Type B pancreatic cell (in vitro differentiated cells): Measurements from ENCODE around the gene FAM107A. TPM values are rescaled to one million over a fixed set of nuclear protein-coding genes. Genes with fewer than 3 reads are reported as not detected.
A peak's percentile ranks its signal among the peaks of the same experiment; 100 is the strongest.

Experiments
- DNase-seq: peaks from one replicate; pipeline ENCODE4 v3.0.0; 2021; ENCODE audit warnings: mixed read lengths; ENCODE audit not compliant: unreplicated experiment; ENCODE audit errors: extremely low spot score
- H3K27ac Mint-ChIP-seq: 2 replicates; pipeline ENCODE4 v1.8.0; 2021; ENCODE audit warnings: mild to moderate bottlenecking, mixed read lengths
- H3K27me3 Mint-ChIP-seq: 2 replicates; pipeline ENCODE4 v1.8.0; 2021; ENCODE audit warnings: mixed read lengths
- H3K36me3 Mint-ChIP-seq: 2 replicates; pipeline ENCODE4 v1.8.0; 2021; ENCODE audit warnings: mixed read lengths
- H3K4me1 Mint-ChIP-seq: one replicate; pipeline ENCODE4 v1.8.0; 2021; ENCODE audit warnings: mixed read lengths; ENCODE audit not compliant: unreplicated experiment
- H3K4me3 Mint-ChIP-seq: 2 replicates; pipeline ENCODE4 v1.8.0; 2021; ENCODE audit warnings: mild to moderate bottlenecking, mixed read lengths
- H3K9me3 Mint-ChIP-seq: 2 replicates; pipeline ENCODE4 v1.8.0; 2021; ENCODE audit warnings: mixed read lengths
- total RNA-seq: library from RNA; stranded (reverse); gene quantifications from 2 replicates; pipeline ENCODE4 v1.2.1, GENCODE V29; 2021; ENCODE audit warnings: low replicate concordance
- TF ChIP-seq, protein P1 (sequence below): fragments of 200-600 bp; sonication (generic); conservative IDR thresholded peaks from 2 replicates; pipeline ENCODE4 v1.5.0; 2021; ENCODE audit warnings: antibody characterized with exemption, mild to moderate bottlenecking

FAM107A gene
- total RNA-seq, 1 donor from 2014 or later, result 2.9 TPM

DNA sequence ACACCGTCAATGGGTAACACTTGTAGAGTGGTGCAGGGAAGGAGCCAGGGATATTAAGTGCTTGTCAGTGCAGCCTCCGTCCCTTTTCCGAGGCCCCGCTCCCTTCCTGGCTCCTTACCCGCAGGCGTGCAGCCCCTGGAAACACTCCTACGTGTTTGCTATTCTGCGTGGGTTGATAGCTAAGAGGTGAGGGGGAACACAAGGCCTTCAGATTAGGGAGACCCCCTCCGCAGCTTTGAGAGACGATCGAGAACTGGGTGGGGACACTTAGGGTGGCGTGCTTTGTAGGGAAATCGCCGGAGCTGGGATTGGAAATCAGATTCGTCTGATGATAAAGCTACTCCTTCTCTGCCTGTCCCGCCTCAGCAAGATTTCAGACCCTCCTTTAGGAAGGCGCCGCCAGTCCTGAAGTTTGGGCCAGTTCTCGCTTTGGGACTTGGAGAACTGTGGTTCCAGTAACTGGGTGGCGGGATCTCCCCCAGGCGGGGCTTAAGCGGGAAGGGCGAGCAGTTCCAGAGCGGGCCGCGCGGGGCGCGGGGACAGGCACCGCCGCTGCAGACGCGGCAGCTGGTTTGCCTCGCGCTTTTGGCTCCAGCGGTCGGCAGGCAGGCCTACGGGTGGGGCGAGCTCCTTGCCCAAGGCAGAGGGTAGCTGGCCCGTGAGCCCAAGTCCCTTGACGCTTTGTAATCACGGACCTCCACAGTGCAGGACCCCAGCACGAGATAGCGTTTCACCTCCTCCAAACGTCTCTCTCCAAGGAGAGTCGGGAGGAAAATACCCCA lies 8.0 kb upstream of the FAM107A start:
- H3K36me3 Mint-ChIP-seq, result no peaks in the 10 kb centered on the region
- H3K4me3 Mint-ChIP-seq, result peak overlapping the region; percentile 86
- H3K9me3 Mint-ChIP-seq, result peaks cover 3% of the 10 kb centered on the region
- H3K4me1 Mint-ChIP-seq, result peaks cover 36% of the 10 kb centered on the region
- DNase-seq, result peak; percentile 79
- H3K27me3 Mint-ChIP-seq, result peaks cover 61% of the 10 kb centered on the region
- peak overlapping the region; percentile 15 for H3K27ac Mint-ChIP-seq
- TF ChIP-seq, protein P1, sequence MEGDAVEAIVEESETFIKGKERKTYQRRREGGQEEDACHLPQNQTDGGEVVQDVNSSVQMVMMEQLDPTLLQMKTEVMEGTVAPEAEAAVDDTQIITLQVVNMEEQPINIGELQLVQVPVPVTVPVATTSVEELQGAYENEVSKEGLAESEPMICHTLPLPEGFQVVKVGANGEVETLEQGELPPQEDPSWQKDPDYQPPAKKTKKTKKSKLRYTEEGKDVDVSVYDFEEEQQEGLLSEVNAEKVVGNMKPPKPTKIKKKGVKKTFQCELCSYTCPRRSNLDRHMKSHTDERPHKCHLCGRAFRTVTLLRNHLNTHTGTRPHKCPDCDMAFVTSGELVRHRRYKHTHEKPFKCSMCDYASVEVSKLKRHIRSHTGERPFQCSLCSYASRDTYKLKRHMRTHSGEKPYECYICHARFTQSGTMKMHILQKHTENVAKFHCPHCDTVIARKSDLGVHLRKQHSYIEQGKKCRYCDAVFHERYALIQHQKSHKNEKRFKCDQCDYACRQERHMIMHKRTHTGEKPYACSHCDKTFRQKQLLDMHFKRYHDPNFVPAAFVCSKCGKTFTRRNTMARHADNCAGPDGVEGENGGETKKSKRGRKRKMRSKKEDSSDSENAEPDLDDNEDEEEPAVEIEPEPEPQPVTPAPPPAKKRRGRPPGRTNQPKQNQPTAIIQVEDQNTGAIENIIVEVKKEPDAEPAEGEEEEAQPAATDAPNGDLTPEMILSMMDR, result peak; percentile 83

DNA sequence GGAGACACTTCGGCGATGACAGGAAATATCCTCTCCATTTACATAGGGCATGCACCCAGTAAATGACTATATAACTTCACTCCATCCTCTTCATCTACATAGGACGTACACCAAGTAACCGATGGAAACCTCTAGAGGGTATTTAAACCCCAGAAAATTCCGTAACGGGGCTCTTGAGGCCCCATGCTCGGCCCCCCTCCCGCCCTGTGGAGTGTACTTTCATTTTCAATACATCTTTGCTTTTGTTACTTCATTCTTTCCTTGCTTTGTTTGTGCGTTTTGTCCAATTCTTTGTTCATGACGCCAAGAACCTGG lies 7.5 kb upstream of the FAM107A start:
- Mint-ChIP-seq H3K4me3 (peak overlapping the region; percentile 86), H3K4me1 (peaks cover 36% of the 10 kb centered on the region)

DNA sequence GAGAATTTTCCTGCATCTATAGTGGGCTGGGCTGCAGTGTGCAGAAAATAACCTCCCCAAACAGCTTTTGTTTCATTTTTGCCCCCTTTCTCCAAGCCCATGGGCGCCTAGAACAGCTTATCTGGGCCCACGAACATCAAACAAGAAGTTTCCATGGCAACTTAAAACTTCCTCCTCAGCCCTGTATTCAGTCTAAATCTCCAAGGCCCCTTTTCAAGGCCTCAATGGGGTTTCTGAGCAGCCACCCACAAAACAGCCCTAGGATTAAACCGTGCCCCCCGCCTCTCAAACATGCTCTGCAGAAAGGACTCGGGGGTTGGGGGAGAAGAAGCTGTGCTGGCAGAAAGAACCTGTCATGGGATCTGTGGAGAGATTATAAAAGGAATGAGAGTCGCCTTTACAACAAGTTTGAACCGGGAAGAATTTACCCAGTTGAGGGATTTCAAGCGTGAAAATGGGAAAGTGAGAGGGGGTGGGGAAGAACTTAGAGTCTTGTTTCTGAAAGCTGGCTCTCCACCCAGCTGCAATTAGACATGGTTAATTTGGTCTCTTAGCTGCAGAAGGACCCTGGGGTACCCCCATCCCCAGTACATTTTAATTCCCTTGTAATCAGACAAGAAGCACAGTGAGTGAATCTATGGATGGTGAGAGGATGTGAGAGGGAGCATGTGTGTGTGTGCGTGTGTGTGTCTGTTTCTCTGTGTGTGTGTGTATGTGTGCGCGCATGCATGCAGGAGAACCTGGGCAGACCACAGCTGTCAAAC lies 4.3 kb upstream of the FAM107A start:
- DNase-seq, result no peak
- Mint-ChIP-seq H3K27ac (no peak overlapping the region), H3K4me1 (peaks cover 40% of the 10 kb centered on the region), H3K4me3 (peak overlapping the region; percentile 26), H3K27me3 (peaks cover 48% of the 10 kb centered on the region), H3K36me3 (no peaks in the 10 kb centered on the region), H3K9me3 (no peaks in the 10 kb centered on the region)
- TF ChIP-seq, protein P1, result no peak

More for the DNA sequence above, 7.5 kb upstream of the FAM107A start:
- H3K27ac Mint-ChIP-seq, result peak overlapping the region; percentile 15
- peaks cover 3% of the 10 kb centered on the region for H3K9me3 Mint-ChIP-seq
- DNase-seq, result no peak
- H3K36me3 Mint-ChIP-seq, result no peaks in the 10 kb centered on the region
- peaks cover 56% of the 10 kb centered on the region for H3K27me3 Mint-ChIP-seq
- TF ChIP-seq, protein P1, result no peak

DNA sequence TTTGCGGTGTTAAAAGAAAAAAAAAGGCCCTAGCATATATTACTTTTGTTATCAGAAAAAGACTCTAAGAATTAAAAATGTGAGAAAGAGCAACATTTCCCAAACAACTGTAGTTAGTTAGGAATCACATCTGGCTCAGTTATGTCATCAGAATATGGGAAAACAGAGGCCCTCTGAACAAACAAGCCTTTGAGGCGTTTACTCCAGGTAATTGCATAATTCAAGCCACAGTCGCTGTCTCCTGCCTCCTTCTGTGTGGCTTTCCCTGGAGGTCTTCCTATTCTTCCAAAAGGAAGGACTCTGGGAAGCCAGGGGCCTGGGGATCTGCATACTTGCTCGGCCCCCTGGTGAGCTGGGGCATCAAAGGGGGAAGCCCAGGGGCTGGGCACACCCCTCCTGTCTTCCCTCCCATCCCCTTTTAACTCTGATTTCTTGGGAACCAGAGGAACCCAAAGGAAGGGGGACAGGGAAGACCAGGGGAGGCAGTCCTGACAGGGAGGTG lies 3.7 kb upstream of the FAM107A start:
- Mint-ChIP-seq H3K9me3 (no peaks in the 10 kb centered on the region), H3K27me3 (peaks cover 45% of the 10 kb centered on the region), H3K27ac (no peak overlapping the region), H3K4me3 (no peak overlapping the region), H3K36me3 (no peaks in the 10 kb centered on the region), H3K4me1 (peaks cover 35% of the 10 kb centered on the region)
- DNase-seq, result no peak
- TF ChIP-seq, protein P1, result no peak

DNA sequence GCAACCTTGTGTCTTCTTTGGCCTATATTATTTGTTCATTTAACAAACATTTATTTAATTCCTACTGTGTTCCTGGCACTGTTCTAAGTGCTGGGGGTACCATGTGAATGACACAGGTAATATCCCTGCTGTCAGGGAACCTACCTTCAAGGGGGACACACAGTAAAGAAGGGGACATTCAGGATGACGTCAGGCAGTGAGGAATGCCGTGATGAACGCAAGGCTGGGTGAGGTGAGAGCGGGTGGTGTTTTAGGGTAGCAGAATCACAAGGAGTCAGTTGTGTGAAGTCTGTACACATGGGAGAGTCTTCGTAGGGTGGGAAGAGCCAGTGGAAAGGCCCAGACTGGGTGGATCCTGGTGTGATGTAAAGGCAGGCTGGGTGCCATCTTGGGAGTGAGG lies 1.7 kb upstream of the FAM107A start:
- H3K36me3 Mint-ChIP-seq, result no peaks in the 10 kb centered on the region
- H3K27ac Mint-ChIP-seq, result no peak overlapping the region
- H3K27me3 Mint-ChIP-seq, result peaks cover 25% of the 10 kb centered on the region
- TF ChIP-seq, protein P1, result no peak
- no peak for DNase-seq
- no peak overlapping the region for H3K4me3 Mint-ChIP-seq
- peaks cover 24% of the 10 kb centered on the region for H3K4me1 Mint-ChIP-seq
- H3K9me3 Mint-ChIP-seq, result no peaks in the 10 kb centered on the region
